GM10266 (cell line): Measurements from ENCODE around the gene SHANK3.
A peak's percentile ranks its signal among the peaks of the same experiment; 100 is the strongest.

Experiments
- DNase-seq: peaks from one replicate; pipeline ENCODE4 v3.0.0; 2012; ENCODE audit errors: extremely low spot score
- TF ChIP-seq, protein P1 (sequence below): IDR thresholded peaks from 2 replicates; pipeline ENCODE4 v1.5.1; 2012; ENCODE audit warnings: mild to moderate bottlenecking, low read depth; ENCODE audit not compliant: control insufficient read depth, insufficient read depth; ENCODE audit errors: missing control alignments

The SHANK3 gene

DNA sequence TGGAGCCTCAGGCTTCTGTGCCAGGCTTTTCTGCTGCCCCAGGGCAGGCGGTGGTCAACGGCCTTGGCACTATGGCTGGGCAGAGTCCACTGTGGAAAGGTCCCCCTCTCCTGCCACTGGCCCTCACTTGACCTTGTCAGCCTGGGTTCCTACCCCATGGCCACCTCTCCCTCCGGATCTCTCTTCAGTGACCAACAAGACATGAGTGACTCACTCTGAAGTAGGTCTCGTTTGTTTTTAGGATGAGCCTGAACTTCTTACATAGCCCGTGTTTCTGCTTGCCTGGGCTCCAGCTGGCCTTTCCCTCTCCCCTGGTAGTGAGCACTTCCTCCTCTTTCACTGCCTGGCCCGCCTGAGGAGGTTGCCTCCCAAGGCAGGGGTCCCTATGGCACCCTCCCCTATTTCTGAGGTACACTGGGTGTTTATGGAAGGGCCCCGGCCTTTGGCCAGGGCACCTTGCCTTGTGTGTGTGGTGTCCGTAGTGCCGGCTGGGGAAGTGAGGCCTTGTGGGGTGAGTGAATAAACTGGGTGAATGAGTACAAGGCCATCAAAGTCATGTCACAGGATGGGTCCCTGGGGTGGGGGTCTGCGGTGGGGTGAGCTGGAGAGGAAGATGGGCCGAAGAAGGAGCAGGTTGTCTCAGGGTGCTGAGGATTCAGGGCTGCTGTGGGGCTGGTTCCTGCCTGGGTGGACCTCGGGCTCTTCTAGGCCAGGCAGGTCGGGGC lies 5.0 kb downstream of the SHANK3 start:
- peak; percentile 17 for DNase-seq
- TF ChIP-seq, protein P1, sequence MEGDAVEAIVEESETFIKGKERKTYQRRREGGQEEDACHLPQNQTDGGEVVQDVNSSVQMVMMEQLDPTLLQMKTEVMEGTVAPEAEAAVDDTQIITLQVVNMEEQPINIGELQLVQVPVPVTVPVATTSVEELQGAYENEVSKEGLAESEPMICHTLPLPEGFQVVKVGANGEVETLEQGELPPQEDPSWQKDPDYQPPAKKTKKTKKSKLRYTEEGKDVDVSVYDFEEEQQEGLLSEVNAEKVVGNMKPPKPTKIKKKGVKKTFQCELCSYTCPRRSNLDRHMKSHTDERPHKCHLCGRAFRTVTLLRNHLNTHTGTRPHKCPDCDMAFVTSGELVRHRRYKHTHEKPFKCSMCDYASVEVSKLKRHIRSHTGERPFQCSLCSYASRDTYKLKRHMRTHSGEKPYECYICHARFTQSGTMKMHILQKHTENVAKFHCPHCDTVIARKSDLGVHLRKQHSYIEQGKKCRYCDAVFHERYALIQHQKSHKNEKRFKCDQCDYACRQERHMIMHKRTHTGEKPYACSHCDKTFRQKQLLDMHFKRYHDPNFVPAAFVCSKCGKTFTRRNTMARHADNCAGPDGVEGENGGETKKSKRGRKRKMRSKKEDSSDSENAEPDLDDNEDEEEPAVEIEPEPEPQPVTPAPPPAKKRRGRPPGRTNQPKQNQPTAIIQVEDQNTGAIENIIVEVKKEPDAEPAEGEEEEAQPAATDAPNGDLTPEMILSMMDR: no peak

DNA sequence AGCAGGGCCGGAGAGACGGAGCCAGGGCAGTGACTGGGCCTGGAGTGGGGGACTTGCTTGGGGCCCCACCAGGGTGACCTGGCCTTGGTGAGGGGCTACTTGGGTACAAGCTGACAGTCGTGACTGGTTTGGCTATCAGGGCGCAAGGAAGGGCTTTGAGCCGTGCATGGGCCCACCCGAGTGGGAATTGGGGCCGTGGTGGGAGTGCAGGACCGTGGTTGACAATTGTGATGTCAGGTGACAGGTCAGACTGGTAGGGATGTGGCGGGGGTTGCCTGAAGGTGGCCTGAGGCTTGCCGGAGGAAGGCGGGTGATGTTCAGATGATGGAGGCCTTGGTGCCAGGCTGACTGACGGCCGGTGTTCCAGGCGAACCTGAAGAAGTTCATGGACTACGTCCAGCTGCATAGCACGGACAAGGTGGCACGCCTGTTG lies 5.6 kb downstream of the SHANK3 start:
- TF ChIP-seq, protein P1: no peak
- DNase-seq: no peak

DNA sequence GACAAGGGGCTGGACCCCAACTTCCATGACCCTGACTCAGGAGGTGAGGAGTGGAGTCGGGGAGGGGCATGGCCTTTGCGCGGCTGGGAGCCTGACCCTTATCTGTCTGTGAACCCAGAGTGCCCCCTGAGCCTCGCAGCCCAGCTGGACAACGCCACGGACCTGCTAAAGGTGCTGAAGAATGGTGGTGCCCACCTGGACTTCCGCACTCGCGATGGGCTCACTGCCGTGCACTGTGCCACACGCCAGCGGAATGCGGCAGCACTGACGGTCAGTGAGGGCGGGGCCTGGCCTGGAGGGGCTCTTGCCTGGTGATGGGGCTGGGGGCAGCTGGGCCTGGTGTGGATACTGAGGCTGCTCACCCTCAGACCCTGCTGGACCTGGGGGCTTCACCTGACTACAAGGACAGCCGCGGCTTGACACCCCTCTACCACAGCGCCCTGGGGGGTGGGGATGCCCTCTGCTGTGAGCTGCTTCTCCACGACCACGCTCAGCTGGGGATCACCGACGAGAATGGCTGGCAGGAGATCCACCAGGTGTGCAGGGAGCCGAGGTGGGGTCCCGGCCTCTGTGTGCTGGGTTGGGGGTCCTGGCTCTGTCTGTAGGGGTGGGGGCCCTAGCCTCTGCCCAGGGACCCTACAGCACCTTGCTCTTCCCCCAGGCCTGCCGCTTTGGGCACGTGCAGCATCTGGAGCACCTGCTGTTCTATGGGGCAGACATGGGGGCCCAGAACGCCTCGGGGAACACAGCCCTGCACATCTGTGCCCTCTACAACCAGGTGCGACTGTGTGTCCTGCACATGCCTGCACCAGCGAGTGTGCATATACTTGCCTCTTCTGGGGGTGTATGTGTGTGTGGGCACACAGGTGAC lies 6.3 kb downstream of the SHANK3 start:
- TF ChIP-seq, protein P1: no peak
- no peak for DNase-seq

DNA sequence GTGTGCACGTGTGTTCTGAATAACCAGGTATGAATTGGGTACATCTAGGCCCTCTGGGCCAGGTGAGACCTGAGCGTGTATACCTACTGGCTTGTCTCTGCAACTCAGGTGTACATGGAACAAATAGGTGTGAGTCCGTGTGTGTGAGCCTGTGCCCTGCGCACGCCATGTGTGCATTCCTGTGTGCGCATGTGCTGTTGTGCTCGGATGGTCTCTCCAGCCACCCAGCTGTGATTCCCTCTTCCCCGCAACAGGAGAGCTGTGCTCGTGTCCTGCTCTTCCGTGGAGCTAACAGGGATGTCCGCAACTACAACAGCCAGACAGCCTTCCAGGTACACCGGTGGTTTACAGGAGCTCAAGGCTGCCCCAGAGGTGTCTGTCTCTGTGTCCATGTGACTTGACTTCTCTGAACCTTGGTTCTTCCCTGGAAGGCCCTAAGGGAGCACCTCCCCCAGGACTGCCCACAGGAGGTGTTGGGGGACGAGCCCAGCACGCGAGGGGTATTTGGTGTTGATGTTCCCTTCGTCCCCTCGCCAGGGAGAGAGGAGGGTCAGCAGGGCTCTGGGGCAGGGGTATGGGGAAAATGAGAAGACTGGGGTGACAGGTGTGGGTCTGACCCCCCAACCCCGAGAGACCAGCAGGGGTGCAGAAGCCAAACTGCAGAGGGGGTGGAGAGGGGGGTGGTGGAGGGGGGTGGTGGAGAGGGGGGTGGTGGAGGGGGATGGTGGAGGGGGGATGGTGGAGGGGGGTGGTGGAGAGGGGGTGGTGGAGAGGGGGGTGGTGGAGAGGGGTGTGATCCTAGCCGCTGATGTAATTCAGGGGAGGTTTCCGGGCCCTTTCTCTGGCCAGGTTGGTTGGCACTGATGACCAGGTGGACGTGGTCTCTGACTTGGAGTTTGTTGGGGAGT lies 10.7 kb downstream of the SHANK3 start:
- DNase-seq: no peak
- TF ChIP-seq, protein P1: no peak

DNA sequence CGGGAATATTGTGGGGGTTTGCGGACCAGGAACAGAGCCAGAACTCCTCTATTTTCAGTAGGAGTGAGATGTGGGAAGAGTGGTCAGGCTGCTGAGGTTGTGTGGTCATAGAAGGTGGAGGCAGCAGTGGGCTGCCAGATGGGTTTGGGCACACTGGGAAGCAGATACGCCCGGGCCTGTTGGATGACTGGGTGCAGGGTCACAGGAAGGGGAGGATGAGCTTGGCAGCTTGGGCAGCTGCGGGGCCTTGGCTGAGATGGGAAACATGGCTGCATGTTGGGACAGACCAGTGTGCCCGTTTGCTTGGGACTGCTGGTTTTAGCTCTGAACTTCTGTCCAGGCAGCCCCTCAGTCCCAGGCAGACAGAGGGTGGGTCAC lies 11.4 kb downstream of the SHANK3 start:
- DNase-seq: no peak
- TF ChIP-seq, protein P1: no peak

DNA sequence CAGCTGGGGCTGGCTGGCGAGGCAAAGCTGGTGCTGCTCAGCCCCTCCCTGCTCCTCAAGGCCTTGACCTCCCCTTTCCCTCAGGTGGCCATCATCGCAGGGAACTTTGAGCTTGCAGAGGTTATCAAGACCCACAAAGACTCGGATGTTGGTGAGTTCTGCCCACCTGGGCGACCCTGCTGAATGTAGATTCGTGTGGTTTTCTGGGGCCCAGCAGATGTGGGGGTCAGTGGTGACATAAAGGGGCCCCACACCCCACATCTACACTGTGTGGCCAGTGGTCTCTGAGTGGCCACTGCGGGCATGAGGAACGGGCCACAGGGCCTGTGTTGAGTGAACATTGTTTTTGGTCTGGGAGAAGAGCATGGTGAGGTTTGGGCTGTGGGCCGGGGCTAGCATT lies 11.9 kb downstream of the SHANK3 start:
- DNase-seq: no peak
- TF ChIP-seq, protein P1: no peak
